H9 (cell line): ENCODE results near the gene TUBG1. TPM values are rescaled to one million over a fixed set of nuclear protein-coding genes. Genes with fewer than 3 reads are reported as not detected.

ENCODE experiments used
- DNase-seq: peaks from one replicate; pipeline ENCODE4 v3.0.0-alpha.2; 2017
- H2AFZ ChIP-seq: one replicate; pipeline ENCODE4 v1.6.1; 2013; ENCODE audit warnings: mild to moderate bottlenecking, low read length, control low read depth, moderate library complexity
- H2AK5ac ChIP-seq: 2 replicates; pipeline ENCODE4 v1.6.1; 2013; ENCODE audit warnings: low read length, control low read depth, mixed read lengths; ENCODE audit not compliant: insufficient read length
- H2BK120ac ChIP-seq: one replicate; pipeline ENCODE4 v1.6.1; 2013; ENCODE audit warnings: low read depth, mild to moderate bottlenecking, low read length, control low read depth, inconsistent platforms; ENCODE audit not compliant: poor library complexity, severe bottlenecking
- H2BK12ac ChIP-seq: 2 replicates; pipeline ENCODE4 v1.6.1; 2013; ENCODE audit warnings: low read length, control low read depth, mixed read lengths, low read depth; ENCODE audit not compliant: insufficient read length
- H2BK15ac ChIP-seq: 2 replicates; pipeline ENCODE4 v1.6.1; 2013; ENCODE audit warnings: low read depth, low read length, control low read depth
- H2BK20ac ChIP-seq: one replicate; pipeline ENCODE4 v1.6.1; 2013; ENCODE audit warnings: low read depth, mild to moderate bottlenecking, low read length, control low read depth, inconsistent platforms; ENCODE audit not compliant: poor library complexity, severe bottlenecking
- H2BK5ac ChIP-seq: 2 replicates; pipeline ENCODE4 v1.6.1; 2013; ENCODE audit warnings: low read length, control low read depth, mixed read lengths; ENCODE audit not compliant: insufficient read length
- H3K14ac ChIP-seq: 2 replicates; pipeline ENCODE4 v1.6.1; 2013; ENCODE audit warnings: low read length, control low read depth; ENCODE audit not compliant: insufficient read depth
- H3K18ac ChIP-seq: 2 replicates; pipeline ENCODE4 v1.6.1; 2013; ENCODE audit warnings: low read depth, mild to moderate bottlenecking, mixed read lengths, low read length, control low read depth; ENCODE audit not compliant: insufficient read length
- H3K23ac ChIP-seq: 2 replicates; pipeline ENCODE4 v1.6.1; 2013; ENCODE audit warnings: low read length, control low read depth, mixed read lengths, low read depth; ENCODE audit not compliant: insufficient read length
- H3K23me2 ChIP-seq: 2 replicates; pipeline ENCODE4 v1.6.1; 2013; ENCODE audit warnings: low read depth, mild to moderate bottlenecking, mixed read lengths, low read length, control low read depth; ENCODE audit not compliant: insufficient read length, poor library complexity, severe bottlenecking
- H3K27ac ChIP-seq: 2 replicates; pipeline ENCODE4 v1.5.1; 2013; ENCODE audit warnings: low read length, control low read depth, mixed read lengths, low read depth; ENCODE audit not compliant: insufficient read length
- H3K27me3 ChIP-seq: 2 replicates; pipeline ENCODE4 v1.6.1; 2013; ENCODE audit warnings: low read length, control low read depth, inconsistent platforms; ENCODE audit not compliant: insufficient read depth
- H3K4ac ChIP-seq: 2 replicates; pipeline ENCODE4 v1.6.1; 2013; ENCODE audit warnings: low read depth, mild to moderate bottlenecking, control low read depth, inconsistent platforms, low read length, moderate library complexity
- H3K4me1 ChIP-seq: 2 replicates; pipeline ENCODE4 v1.6.1; 2013; ENCODE audit warnings: low read length, control low read depth, inconsistent platforms; ENCODE audit not compliant: insufficient read depth
- H3K4me2 ChIP-seq: 2 replicates; pipeline ENCODE4 v1.6.1; 2013; ENCODE audit warnings: low read length, control low read depth, mixed read lengths; ENCODE audit not compliant: insufficient read length, insufficient read depth
- H3K56ac ChIP-seq: 2 replicates; pipeline ENCODE4 v1.6.1; 2013; ENCODE audit warnings: low read depth, mild to moderate bottlenecking, mixed read lengths, low read length, control low read depth; ENCODE audit not compliant: insufficient read length
- H3K79me1 ChIP-seq: 2 replicates; pipeline ENCODE4 v1.6.1; 2013; ENCODE audit warnings: low read depth, mild to moderate bottlenecking, moderate library complexity, low read length, control low read depth, inconsistent platforms; ENCODE audit not compliant: insufficient read depth, poor library complexity, severe bottlenecking
- H3K79me2 ChIP-seq: 2 replicates; pipeline ENCODE4 v1.6.1; 2013; ENCODE audit warnings: low read length, control low read depth, inconsistent platforms; ENCODE audit not compliant: insufficient read depth
- H3K9ac ChIP-seq: 2 replicates; pipeline ENCODE4 v1.6.1; 2013; ENCODE audit warnings: low read length, control low read depth, mixed read lengths; ENCODE audit not compliant: insufficient read length; ENCODE audit errors: extremely low read depth
- H3K9me3 ChIP-seq: one replicate; pipeline ENCODE4 v1.6.1; 2013; ENCODE audit warnings: low read depth, low read length, inconsistent platforms; ENCODE audit not compliant: control insufficient read depth
- H3T11ph ChIP-seq: one replicate; pipeline ENCODE4 v1.6.1; 2013; ENCODE audit warnings: mild to moderate bottlenecking, low read length, control low read depth, inconsistent platforms
- H4K20me1 ChIP-seq: one replicate; pipeline ENCODE4 v1.6.1; 2013; ENCODE audit not compliant: control insufficient read depth, insufficient read length, insufficient read depth
- H4K5ac ChIP-seq: 2 replicates; pipeline ENCODE4 v1.6.1; 2013; ENCODE audit warnings: low read depth, mild to moderate bottlenecking, mixed read lengths, low read length, control low read depth; ENCODE audit not compliant: insufficient read length
- H4K8ac ChIP-seq: replicated peaks from 2 replicates; pipeline ENCODE4 v1.6.1; 2013; ENCODE audit warnings: low read length, control low read depth, mixed read lengths, low read depth; ENCODE audit not compliant: insufficient read length
- H4K91ac ChIP-seq: 2 replicates; pipeline ENCODE4 v1.6.1; 2013; ENCODE audit warnings: low read depth, mild to moderate bottlenecking, moderate library complexity, mixed read lengths, low read length, control low read depth; ENCODE audit not compliant: insufficient read length
- H3K27ac Mint-ChIP-seq, 3 experiments: 2 replicates in 2 of 3; 3 replicates in 1 of 3; pipeline ENCODE4 v1.8.0; 2020 to 2021; ENCODE audit warnings: mixed read lengths in 3 of 3, mild to moderate bottlenecking in 1 of 3, moderate library complexity in 1 of 3
- H3K27me3 Mint-ChIP-seq: 2 replicates; pipeline ENCODE4 v1.8.0; 2021; ENCODE audit warnings: low read depth, mild to moderate bottlenecking, moderate library complexity, mixed read lengths
- H3K36me3 Mint-ChIP-seq, 3 experiments: 2 replicates in 2 of 3; 3 replicates in 1 of 3; pipeline ENCODE4 v1.8.0; 2020 to 2021; ENCODE audit warnings: low read depth in 3 of 3, mixed read lengths in 3 of 3; ENCODE audit not compliant: insufficient read depth in 1 of 3
- H3K4me1 Mint-ChIP-seq, 2 experiments: 2 replicates each; pipeline ENCODE4 v1.8.0; 2020; ENCODE audit warnings: mixed read lengths in 2 of 2
- H3K4me3 Mint-ChIP-seq, 2 experiments: 2 replicates in 1 of 2; 3 replicates in 1 of 2; pipeline ENCODE4 v1.8.0; 2020 to 2021; ENCODE audit warnings: mild to moderate bottlenecking in 2 of 2, mixed read lengths in 2 of 2, moderate library complexity in 1 of 2
- H3K9me3 Mint-ChIP-seq, 2 experiments: 2 replicates in 1 of 2; 3 replicates in 1 of 2; pipeline ENCODE4 v1.8.0; 2020; ENCODE audit warnings: mild to moderate bottlenecking in 2 of 2, mixed read lengths in 2 of 2, moderate library complexity in 1 of 2
- CTCF ChIP-seq: fragments of 200-600 bp; sonication (generic); conservative IDR thresholded peaks from 3 replicates; pipeline ENCODE4 v1.8.0; 2021; ENCODE audit warnings: antibody characterized with exemption, mild to moderate bottlenecking
- WGBS: extraction: QIAGEN DNeasy Blood & Tissue Kit; methylation state at CpG from one replicate; pipeline ENCODE4 v1.1.7; 2013; ENCODE audit warnings: missing lambda C conversion rate, low lambda C conversion rate, mixed read lengths; ENCODE audit not compliant: insufficient read length; ENCODE audit errors: extremely low coverage; 5-methylcytosine and 5-hydroxymethylcytosine counted together
- total RNA-seq: library from RNA; stranded (reverse); gene quantifications from 2 replicates; pipeline ENCODE4 v1.2.1, GENCODE V29; 2021

TUBG1 gene
- total RNA-seq, 1 experiment from 2014 or later = 122 TPM

- no peak overlapping the region for H4K5ac ChIP-seq
- no peak overlapping the region for H2BK20ac ChIP-seq
- no peak overlapping the region for H3K4ac ChIP-seq
- no peak overlapping the region for H3T11ph ChIP-seq
- no peak overlapping the region for H3K23ac ChIP-seq
- no peak overlapping the region for H2BK5ac ChIP-seq
- no peaks in the 10 kb centered on the region for H3K9me3 Mint-ChIP-seq
- H3K9ac ChIP-seq = no peak overlapping the region
- H2BK15ac ChIP-seq = no peak overlapping the region
- H3K56ac ChIP-seq = no peak overlapping the region
- no peak overlapping the region; a peak in 1 of 7 replicates for H3K27ac Mint-ChIP-seq
- DNase-seq = no peak
- no peak overlapping the region for H2AK5ac ChIP-seq
- no peak overlapping the region for H3K14ac ChIP-seq
- H3K23me2 ChIP-seq = no peaks in the 10 kb centered on the region
- no peak overlapping the region for H3K4me3 Mint-ChIP-seq
- H3K18ac ChIP-seq = no peak overlapping the region
- no peaks in the 10 kb centered on the region for H3K27me3 Mint-ChIP-seq
- no peak for TF ChIP-seq CTCF
- no peak overlapping the region for H2BK120ac ChIP-seq
- no peaks in the 10 kb centered on the region for H3K79me2 ChIP-seq
- H3K4me1 ChIP-seq = no peaks in the 10 kb centered on the region
- no peaks in the 10 kb centered on the region for H3K27me3 ChIP-seq
- no peaks in the 10 kb centered on the region for H3K4me1 Mint-ChIP-seq
- H3K36me3 Mint-ChIP-seq = peaks cover 18 to 85% (median 64%) of the 10 kb centered on the region in 3 experiments; a peak in 6 of 7 replicates
- no CpG with 5 or more reads among the region's 1 CpG for WGBS
- H2AFZ ChIP-seq = no peak overlapping the region
- H3K9me3 ChIP-seq = no peaks in the 10 kb centered on the region
- no peak overlapping the region for H3K27ac ChIP-seq
- H3K79me1 ChIP-seq = no peaks in the 10 kb centered on the region
- H2BK12ac ChIP-seq = no peak overlapping the region
- no peak overlapping the region for H3K4me2 ChIP-seq
- no peak overlapping the region for H4K91ac ChIP-seq
- H4K20me1 ChIP-seq = no peaks in the 10 kb centered on the region
- no peak overlapping the region for H4K8ac ChIP-seq
These were observed 24.1 kb upstream of the TUBG1 start for GRCh38 chr17:42585353-42585752.
